NCI-H460 (cell line): ENCODE measurements around the gene MMP2. TPM values are rescaled to one million over a fixed set of nuclear protein-coding genes. Genes with fewer than 3 reads are reported as not detected.

ENCODE experiments used
- DNase-seq: peaks from one replicate; pipeline ENCODE4 v3.0.0-alpha.2; 2016; ENCODE audit warnings: low read depth; ENCODE audit errors: extremely low read depth
- total RNA-seq: library from RNA; depleted of rRNA; stranded (reverse); fragments of >200 nt; shearing (Covaris generic); gene quantifications from 2 replicates; pipeline ENCODE4 v1.2.3, GENCODE V29; 2014

Gene MMP2
- total RNA-seq, 1 experiment from 2014 or later = 0.27 TPM

DNA sequence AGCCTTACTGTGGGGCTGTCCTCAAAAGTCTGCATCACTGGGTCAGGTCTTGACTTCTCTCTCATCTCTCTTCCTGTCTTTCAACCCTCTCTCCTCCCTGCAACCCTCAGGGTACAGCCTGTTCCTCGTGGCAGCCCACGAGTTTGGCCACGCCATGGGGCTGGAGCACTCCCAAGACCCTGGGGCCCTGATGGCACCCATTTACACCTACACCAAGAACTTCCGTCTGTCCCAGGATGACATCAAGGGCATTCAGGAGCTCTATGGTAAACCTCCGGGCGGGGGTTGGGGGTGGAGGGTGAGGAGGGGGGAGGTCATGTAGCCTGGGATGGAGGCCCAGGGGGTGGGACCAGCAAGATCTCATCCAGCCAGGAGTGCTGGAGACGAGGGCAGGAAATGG is 12.7 kb downstream of the MMP2 start:
- DNase-seq = no peak

DNA sequence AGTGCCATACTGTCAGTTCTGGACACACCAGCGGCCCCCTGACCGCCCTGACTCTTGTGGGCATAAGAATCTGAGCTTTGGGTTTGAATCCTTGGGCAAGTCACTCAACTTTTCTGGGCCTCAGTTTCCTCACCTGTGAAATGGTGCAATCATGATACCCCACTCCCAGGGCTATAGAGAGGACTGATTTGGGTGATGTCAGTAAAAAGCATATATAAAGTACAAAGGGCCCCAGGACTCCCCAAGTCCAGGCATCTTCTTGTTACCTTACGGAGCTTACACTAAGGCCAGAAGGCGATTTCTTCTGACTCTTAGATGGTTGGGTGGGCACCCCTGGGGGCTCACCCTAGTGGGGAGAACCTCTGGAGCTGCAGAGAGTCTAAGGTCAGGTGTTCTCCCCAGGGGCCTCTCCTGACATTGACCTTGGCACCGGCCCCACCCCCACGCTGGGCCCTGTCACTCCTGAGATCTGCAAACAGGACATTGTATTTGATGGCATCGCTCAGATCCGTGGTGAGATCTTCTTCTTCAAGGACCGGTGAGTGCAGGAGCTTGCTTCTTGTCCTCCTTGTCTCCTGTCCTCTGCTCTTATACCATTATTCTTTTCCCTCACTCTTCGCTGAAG is 13.9 kb downstream of the MMP2 start:
- DNase-seq = no peak

DNA sequence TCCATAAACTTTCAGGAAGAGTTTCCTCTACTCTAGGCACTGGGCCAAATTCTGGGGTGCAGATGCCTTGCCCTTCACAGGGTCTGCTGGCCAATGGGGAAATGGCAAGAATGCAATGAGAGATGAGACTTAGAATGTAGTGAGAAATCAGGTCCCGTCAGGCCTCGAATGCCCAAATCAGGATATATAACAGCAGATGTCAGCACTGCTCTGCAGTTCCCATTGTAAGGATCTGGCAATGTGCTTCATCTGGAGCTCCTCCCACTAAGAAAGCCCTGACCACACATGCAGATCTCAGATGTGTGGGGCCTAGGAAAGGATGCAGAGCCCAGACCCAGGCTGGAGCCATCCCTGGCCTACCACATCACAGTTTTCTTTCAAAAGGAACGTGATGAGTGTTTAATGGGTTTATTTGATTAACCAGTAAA is 16.0 kb downstream of the MMP2 start:
- no peak for DNase-seq

DNA sequence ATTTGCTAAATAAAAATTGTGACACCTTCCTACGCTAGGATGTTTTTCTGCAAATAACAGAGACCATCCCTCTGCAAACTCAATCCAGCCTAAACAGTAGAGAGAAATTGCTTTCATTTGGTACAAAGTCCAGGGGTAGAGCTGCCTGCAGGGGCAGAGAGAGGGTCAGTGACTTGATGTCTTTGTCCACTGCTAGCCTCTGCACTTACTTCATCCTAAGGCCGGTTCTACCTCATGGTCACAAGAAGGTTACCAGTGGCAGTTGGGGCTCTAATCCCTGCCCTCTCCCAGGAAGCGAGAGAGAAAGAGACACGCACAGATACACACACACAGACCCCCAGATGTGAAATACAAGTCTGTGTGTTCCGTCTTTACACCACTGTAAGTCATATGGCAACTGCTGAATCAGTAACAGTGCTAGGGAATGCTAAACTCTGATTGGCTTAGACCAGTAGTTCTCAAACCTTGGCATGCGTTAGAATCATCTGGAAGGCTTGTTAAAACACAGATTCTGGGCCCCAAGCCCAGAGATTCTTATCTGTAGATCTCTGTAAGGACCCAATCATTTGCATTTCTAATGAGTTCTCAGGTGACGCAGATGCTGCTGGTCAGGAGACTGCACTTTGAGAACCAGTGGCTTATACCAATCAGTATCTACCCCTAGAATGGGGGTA is 16.8 kb downstream of the MMP2 start:
- no peak for DNase-seq

DNA sequence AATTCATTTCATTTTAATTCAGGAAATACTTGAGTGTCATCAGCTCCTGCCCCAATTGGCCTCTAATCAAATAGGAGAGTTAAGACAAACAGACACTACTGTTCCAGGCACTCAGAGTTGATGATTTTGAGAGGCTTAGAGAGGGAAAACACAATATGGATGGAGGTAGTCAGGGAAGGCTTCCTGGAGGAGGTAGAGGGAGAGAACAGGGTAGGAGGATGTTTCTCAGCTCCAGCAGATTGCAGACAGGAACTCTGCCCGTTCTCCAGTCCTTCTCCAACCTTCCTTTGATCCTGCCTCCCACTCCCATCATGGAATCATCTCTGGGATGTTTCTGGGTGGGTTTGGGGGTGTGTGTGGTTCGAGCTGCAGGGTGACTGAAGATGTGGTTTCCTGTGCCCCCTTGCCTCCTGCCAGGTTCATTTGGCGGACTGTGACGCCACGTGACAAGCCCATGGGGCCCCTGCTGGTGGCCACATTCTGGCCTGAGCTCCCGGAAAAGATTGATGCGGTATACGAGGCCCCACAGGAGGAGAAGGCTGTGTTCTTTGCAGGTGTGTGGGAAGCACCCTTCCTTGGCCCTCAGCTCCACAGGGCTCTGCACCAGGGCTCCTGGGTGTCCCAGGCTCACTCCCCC is 17.6 kb downstream of the MMP2 start:
- DNase-seq = no peak

DNA sequence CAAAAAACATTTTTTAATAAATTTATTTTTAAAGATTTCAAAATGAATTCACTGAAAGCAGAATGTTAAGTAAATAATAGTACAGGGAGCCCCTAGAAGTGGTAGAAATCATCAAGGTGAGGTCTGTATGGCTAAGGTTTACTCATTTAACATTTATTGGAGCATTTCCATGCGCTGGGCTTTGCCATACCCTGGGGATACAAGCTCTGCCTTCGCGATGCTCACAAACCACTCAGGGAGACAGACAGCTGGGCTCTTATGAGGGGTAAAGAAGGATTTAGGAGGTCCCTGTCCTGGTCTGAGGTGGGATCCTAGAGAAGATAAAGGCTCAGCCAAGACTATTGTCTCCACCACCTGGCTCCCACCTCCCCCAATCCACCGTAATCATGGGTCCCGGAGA is 18.6 kb downstream of the MMP2 start:
- no peak for DNase-seq

DNA sequence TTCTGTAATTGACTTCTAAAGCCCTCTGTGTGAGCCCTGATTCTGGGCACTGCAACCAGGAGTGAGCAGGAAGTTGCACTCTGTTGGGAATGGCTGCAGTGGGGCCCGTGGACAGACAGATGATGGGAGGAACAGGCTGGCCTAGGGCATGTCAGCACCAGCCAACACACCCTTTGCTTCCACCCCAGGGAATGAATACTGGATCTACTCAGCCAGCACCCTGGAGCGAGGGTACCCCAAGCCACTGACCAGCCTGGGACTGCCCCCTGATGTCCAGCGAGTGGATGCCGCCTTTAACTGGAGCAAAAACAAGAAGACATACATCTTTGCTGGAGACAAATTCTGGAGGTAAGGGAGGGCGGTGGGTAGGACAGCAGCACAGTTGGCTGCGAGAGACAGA is 19.1 kb downstream of the MMP2 start:
- no peak for DNase-seq

DNA sequence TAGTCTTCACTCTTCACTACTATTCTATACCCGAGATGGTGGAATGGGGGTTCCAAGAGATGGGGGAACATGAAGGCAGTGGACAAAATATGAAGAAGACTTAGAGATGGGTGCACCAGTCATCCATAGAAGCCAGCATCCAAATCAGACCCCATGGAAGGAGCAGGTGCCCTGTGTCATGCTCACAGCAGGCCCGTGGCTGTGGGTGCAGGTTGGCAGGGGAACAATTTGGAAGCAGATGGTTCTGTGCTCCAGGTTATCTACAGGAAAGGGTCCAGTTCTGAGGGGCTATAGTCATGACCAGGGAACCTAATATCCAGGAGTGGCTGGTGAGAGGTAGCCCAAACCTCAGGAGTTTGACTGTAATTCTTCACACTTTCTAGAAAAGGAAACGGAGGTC is 20.3 kb downstream of the MMP2 start:
- no peak for DNase-seq

DNA sequence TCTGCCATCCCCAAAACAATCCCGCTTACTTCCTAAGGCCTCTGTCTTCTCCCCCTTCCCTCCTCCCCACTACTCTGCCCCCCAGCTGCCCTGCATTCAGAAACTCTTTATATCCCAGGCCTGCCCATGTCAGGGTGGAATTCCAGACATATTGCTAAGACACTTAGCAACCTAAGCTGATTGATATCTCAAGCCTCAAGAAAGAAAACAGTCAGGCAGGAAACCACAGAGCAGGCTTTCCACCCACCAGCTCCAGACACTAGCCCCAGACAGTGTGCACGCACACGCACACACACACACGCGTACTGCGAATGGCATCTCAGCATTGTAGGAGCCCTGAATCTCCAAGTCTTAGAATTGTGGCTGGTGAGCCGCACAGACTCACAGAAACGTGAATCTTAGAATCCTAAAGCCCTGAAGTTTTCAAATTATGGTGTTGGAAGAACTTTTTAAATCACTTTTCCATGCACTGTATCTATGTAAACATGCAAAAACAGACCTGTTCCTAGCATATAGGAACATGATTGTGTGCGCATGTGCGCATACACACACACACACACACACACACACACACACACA is 21.0 kb downstream of the MMP2 start:
- DNase-seq = no peak

DNA sequence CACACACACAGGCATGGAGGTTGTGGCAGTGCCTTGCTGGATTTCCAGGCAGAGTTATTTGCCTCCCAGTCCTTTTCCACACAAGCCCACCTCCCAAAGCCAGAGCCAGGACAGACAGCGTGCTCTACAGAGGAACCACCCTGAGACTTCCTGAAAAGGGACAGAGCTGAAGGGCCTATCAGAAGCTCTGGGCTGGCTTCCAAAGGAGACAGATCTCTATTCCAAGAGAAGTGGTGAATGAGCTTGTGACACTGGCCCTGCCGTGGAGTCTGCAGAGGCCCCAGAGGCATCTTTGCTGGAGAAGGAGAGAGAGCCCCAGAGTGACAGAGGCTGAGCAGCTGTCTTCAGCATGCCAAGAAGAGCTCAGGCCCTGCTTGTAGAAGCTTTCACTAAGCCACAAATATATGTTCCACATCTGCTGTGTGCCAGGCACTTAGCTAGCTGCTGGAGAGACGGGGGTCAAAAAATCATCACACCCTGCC is 21.6 kb downstream of the MMP2 start:
- DNase-seq = no peak

DNA sequence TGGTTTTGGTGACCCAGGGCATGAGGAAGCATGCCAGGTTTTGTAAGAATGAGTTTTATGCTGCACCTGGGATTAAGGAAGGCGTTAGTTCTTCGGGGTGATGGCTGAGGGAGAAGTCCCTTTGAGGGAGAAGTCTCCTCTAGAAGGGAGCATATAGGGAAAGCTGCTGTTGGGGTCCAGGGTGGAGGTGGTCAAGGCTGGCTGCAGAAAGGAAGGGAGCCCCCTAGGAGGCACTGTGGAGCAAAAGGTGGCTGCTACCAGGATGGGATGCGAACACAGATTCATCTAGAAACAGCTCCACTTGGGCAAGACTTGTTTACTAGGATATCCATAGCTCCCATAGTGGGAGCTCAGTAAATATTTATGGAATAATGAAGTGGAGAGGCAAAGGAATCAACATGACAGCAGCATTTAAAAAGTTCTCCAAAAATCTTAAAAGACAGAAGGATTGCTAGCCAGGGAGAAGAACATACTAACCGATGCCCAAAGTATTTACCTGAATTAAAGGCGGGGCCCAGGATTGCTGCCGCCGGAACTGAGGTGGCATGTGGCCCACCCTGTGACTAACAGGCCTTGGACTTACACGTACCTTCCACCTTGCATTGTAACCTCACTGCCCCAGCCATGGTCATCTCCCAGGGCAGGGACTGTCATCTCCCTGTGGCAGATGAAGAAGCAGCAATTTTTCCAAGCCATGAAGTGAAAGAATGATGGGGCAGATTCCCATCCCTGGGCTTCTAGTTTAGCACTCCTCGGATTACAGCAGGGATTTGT is 22.7 kb downstream of the MMP2 start:
- no peak for DNase-seq

DNA sequence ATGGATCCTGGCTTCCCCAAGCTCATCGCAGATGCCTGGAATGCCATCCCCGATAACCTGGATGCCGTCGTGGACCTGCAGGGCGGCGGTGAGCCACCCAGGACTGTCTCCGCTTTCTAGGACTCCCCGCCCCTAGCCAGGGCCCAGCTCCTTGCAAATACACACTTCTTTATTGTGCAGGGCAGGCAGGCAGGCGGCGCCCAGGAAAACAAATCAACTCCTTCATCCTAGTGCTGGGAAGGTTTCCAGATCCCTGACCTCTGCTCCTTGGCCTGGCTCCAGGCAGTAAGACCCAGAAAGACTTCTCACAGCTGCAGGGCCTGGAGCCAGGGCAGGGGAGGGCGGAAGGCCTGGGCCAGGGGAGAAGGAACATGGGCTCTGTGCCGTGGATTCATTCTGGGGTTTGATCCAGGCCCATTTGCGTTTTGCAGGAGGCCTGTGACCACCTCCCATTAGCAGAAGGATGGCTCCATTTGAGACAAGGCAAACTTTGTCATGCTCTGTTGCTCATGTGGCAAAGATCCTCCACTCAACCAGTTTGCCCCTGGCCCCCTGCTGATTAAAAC is 23.9 kb downstream of the MMP2 start:
- no peak for DNase-seq

DNA sequence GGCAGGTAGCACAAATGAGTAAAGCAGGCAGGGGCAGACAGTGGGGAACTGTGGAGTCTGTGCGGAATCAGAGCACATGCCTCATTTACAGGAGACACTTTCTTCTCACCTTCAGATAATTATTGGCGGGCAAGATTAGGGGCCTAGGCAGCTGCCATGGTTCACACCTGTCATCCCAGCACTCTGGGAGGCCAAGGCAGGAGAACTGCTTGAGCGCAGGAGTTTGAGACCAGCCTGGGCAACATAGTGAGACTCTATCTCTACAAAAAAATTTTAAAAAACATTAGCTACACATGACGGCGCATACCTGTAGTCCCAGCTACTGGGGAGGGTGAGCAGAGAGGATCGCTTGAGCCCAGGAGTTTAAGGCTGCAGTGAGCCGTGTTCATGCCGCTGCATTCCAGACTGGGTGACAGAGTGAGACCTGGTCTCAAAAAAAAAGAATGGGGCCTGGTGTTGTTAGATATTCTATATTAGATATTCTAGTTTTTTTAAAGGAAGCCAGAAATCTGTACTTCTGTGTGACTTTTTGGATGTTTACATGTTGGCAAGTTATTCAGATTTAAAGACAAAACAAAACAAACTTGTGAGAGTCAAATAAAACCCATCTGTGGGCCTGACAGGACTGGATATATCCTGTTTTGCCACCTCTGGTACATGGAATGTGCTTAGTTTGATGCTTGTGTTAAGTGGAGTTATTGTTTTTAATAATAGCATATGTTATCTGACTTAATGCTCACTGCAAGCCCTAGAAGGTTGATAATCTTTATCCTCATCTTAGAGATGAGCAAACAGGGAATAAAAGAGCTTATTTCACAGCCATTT is 24.9 kb downstream of the MMP2 start:
- DNase-seq = no peak

DNA sequence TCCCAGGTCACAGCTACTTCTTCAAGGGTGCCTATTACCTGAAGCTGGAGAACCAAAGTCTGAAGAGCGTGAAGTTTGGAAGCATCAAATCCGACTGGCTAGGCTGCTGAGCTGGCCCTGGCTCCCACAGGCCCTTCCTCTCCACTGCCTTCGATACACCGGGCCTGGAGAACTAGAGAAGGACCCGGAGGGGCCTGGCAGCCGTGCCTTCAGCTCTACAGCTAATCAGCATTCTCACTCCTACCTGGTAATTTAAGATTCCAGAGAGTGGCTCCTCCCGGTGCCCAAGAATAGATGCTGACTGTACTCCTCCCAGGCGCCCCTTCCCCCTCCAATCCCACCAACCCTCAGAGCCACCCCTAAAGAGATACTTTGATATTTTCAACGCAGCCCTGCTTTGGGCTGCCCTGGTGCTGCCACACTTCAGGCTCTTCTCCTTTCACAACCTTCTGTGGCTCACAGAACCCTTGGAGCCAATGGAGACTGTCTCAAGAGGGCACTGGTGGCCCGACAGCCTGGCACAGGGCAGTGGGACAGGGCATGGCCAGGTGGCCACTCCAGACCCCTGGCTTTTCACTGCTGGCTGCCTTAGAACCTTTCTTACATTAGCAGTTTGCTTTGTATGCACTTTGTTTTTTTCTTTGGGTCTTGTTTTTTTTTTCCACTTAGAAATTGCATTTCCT is 26.5 kb downstream of the MMP2 start:
- no peak for DNase-seq

DNA sequence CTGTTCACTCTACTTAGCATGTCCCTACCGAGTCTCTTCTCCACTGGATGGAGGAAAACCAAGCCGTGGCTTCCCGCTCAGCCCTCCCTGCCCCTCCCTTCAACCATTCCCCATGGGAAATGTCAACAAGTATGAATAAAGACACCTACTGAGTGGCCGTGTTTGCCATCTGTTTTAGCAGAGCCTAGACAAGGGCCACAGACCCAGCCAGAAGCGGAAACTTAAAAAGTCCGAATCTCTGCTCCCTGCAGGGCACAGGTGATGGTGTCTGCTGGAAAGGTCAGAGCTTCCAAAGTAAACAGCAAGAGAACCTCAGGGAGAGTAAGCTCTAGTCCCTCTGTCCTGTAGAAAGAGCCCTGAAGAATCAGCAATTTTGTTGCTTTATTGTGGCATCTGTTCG is 27.1 kb downstream of the MMP2 start:
- DNase-seq = no peak

DNA sequence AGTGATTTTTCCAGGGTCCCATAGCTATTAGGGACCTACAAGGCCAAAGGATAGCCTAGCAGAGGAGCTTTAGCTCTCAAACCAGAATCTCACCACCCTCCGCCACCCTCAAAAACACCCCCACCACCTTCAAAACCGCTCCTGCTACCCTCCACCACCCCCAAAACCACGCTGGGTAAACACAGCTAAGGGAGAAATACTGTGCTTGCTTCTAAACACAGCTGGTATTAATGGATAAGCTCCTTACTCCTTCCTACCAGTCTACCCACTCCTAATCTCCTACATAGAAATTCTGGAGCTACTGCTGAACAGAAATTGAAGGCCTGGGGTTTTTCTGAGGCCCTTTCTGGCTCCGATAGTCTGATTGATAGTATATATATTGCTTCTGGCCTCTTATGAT is 27.7 kb downstream of the MMP2 start:
- DNase-seq = no peak

DNA sequence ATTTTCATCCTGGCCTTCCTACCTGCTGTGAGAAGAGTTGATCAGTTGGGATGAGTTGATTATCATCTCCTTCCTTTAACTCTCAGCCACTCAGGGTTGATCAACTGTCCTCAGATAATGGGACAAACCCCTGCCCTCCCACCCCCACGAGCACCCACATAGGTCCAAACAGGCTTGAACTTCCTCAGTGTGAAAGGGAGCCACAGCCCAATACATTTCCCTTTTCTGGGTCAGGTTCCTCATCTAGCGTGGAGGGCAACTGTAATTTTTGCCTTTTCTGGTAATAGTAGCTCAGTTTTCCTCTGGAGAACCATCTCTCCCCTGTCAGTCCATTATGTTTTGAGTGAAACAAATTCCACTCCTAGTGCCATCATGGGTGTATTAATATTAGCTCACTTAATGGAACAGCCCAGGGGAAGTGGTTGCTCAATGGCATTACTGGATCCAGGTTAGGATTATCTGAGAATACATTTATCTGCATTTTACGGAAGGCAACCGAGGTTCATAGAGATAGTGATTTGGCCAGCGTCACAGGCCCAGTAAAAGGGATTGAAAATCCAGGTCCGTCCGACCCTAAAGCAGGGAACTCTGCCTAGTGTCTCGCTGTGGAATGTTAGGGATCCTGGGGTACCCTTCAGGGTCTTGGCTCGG is 29.4 kb downstream of the MMP2 start:
- DNase-seq = no peak
